ACC112 (cell line): ENCODE data around the gene ALK.

Experiments used
- H2AFZ ChIP-seq: fragments of 200-600 bp; sonication (generic); one replicate; pipeline ENCODE4 v1.6.0; 2017; ENCODE audit warnings: antibody characterized with exemption, low read length; ENCODE audit not compliant: unreplicated experiment
- H3K27ac ChIP-seq: fragments of 200-600 bp; sonication (generic); 2 replicates; pipeline ENCODE4 v1.5.1; 2014; ENCODE audit warnings: low read depth, mild to moderate bottlenecking, antibody characterized with exemption, low read length, moderate library complexity
- H3K27me3 ChIP-seq: fragments of 200-600 bp; sonication (generic); 2 replicates; pipeline ENCODE4 v1.6.1; 2014; ENCODE audit warnings: mild to moderate bottlenecking, antibody characterized with exemption, low read length, moderate library complexity, mixed read lengths; ENCODE audit not compliant: insufficient read depth
- H3K36me3 ChIP-seq: fragments of 200-600 bp; sonication (generic); 2 replicates; pipeline ENCODE4 v1.6.1; 2016; ENCODE audit warnings: mild to moderate bottlenecking, antibody characterized with exemption, low read length, moderate library complexity, mixed read lengths; ENCODE audit not compliant: insufficient read depth
- H3K4me1 ChIP-seq: fragments of 200-600 bp; sonication (generic); one replicate; pipeline ENCODE4 v1.6.1; 2016; ENCODE audit warnings: low read length, mixed read lengths; ENCODE audit not compliant: insufficient read depth, unreplicated experiment, control insufficient read depth
- H3K4me3 ChIP-seq: fragments of 200-600 bp; sonication (generic); 2 replicates; pipeline ENCODE4 v1.5.1; 2014; ENCODE audit warnings: mild to moderate bottlenecking, low read depth, low read length
- H3K79me2 ChIP-seq: fragments of 200-600 bp; sonication (generic); one replicate; pipeline ENCODE4 v1.6.0; 2016; ENCODE audit warnings: low read length; ENCODE audit not compliant: control insufficient read depth, unreplicated experiment, insufficient read depth

Gene ALK

DNA sequence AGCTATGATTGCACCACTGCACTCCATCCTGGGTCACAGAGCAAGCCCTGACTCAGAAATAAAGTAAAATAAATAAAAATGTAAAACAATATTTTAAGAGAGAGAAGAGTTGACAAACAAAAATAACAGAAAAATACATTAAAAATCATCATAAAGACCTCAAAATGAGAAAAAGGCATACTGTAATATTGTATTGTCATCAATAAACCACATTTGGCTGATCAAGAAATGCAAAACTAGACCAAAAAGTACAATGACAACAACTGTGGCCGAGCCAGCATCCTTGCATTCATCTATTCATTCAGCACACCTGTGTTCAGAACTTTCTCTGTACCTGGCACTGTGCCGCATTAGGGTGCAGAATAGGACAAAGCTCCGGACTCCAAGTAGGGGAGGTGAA, 121.8 kb downstream of the ALK start:
- Histone ChIP-seq H3K79me2 (no peaks in the 10 kb centered on the region), H3K27me3 (peaks cover 34% of the 10 kb centered on the region), H3K4me3 (no peak overlapping the region), H3K36me3 (no peaks in the 10 kb centered on the region), H2AFZ (no peak overlapping the region), H3K27ac (no peak overlapping the region), H3K4me1 (no peaks in the 10 kb centered on the region)

DNA sequence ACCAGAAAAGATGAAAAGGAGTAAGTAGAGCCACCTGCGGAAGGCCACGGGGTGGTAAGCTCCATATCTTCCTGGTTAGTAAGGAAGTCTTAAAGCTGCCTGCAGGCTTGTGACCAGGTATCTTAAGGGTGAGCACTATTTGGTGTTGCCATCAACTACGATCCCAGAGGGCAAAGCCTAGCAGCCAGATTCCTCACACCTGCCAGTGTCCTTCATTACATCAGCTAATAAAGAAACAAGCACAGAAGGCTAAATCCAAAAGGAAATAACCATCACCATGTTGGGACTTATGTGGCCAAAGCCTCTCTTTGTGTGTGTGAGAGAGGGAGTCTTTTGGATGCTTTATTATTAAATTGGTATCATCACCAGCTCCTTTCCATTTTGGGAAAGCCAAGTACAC, 123.5 kb downstream of the ALK start:
- Histone ChIP-seq H3K79me2 (no peaks in the 10 kb centered on the region), H3K4me1 (no peaks in the 10 kb centered on the region), H2AFZ (no peak overlapping the region), H3K27me3 (peaks cover 31% of the 10 kb centered on the region), H3K4me3 (no peak overlapping the region), H3K36me3 (no peaks in the 10 kb centered on the region), H3K27ac (no peak overlapping the region)

DNA sequence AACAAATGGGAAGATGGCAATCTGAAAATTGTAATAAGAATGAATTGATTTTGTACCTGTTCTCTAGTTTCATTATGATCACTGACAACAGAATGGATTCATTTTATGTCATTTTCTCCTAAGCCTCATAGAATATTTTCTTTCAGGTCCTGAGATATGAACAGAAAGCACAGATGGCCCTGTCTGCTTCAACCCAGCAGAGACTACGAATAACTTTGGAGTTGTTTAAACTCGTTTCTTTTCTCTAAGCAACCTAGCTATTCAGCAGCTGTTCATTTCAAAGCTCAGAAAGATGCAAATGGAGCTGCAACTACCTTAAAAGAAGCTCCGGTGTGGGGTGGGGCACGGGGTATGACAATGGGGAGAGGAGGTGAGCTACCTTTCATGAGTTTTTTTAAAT, 124.9 kb downstream of the ALK start:
- Histone ChIP-seq H2AFZ (no peak overlapping the region), H3K27ac (no peak overlapping the region), H3K4me1 (no peaks in the 10 kb centered on the region), H3K79me2 (no peaks in the 10 kb centered on the region), H3K4me3 (no peak overlapping the region), H3K36me3 (no peaks in the 10 kb centered on the region), H3K27me3 (peaks cover 31% of the 10 kb centered on the region)

- Histone ChIP-seq H3K36me3 (no peaks in the 10 kb centered on the region), H3K27me3 (0 out of 2 replicates have a peak, but pooled peaks cover 5% of the 10 kb centered on the region), H3K27ac (no peak overlapping the region), H3K4me3 (no peak overlapping the region), H3K4me1 (no peaks in the 10 kb centered on the region), H3K79me2 (no peaks in the 10 kb centered on the region), H2AFZ (no peak overlapping the region)
Measured at GRCh38 chr2:29789911-29790485, 131.4 kb downstream of the ALK start.

DNA sequence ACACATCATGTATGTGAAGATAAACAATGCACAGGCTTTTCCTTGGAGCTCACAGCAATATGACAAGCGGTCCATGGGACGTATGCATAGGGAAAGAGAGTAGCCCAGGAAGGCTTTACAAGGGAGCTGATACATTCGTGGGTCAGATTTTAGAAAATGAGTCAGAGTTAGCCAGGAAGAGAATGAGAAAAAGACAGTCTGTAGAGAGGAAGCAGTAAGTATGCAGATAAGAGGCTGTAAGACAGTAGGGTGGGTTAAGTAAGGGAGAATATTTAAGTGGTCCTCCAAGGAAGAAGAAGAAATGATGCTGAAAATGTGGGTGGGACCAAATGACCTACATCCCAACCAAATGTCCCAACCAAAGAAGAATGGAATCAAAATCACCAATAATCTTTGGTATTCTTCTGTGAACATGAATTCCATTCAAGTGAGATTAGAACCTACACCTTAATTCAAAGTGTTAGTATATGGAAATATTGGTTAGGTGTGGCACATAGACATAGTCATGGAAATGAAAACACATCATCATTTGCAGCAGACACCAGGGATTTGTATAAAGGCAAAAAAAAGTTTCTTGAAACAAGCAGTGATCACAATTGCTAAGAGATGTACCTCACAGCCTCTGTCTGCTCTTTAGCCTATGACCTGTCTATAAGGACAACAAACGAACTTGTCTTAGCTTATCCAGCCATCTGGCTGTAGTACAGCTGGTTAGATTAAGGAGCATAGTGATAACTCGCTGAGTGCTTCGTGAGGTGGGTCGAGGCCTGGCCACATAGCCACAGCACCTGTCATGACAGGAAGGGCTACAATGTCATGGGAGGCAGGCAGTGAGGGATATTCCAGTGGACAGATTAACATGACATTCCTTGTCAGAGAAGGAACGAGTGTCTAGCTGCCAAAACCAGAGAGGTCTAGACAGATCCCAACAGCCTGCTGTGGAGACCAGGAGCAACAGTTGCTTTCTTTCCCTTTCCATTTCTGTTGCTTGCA, 133.6 kb downstream of the ALK start:
- Histone ChIP-seq H3K4me1 (no peaks in the 10 kb centered on the region), H3K4me3 (no peak overlapping the region), H3K27me3 (peaks cover 12% of the 10 kb centered on the region), H3K36me3 (no peaks in the 10 kb centered on the region), H3K27ac (no peak overlapping the region), H3K79me2 (no peaks in the 10 kb centered on the region), H2AFZ (no peak overlapping the region)

DNA sequence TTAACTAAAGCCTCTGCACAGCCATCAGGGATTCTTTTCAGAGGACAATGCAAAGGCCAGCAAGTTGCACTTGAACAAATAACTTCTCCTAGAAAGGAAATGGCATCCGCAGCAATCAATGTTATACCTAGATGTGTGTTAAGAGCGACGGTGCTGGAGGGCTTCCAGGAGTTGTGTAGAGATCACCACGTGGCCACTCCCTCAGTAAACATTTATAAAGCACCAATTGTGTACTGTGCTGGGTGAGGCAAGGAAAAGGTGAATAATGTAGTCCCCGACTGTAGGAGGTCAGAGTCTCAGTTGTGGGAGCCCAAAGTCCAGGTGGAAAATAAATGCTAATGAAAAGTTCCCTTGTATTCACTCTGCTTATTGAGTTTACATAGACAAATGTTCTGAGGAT, 135.0 kb downstream of the ALK start:
- H3K27me3 ChIP-seq: peaks cover 12% of the 10 kb centered on the region
- H2AFZ ChIP-seq: no peak overlapping the region
- no peaks in the 10 kb centered on the region for H3K79me2 ChIP-seq
- no peaks in the 10 kb centered on the region for H3K36me3 ChIP-seq
- H3K27ac ChIP-seq: no peak overlapping the region
- no peaks in the 10 kb centered on the region for H3K4me1 ChIP-seq
- H3K4me3 ChIP-seq: no peak overlapping the region

GRCh38 chr2:29783666-29784065, 137.7 kb downstream of the ALK start:
- Histone ChIP-seq H3K27me3 (peaks cover 12% of the 10 kb centered on the region), H3K27ac (no peak overlapping the region), H3K36me3 (no peaks in the 10 kb centered on the region), H3K4me1 (peaks cover 3% of the 10 kb centered on the region), H3K79me2 (no peaks in the 10 kb centered on the region), H3K4me3 (no peak overlapping the region), H2AFZ (no peak overlapping the region)

DNA sequence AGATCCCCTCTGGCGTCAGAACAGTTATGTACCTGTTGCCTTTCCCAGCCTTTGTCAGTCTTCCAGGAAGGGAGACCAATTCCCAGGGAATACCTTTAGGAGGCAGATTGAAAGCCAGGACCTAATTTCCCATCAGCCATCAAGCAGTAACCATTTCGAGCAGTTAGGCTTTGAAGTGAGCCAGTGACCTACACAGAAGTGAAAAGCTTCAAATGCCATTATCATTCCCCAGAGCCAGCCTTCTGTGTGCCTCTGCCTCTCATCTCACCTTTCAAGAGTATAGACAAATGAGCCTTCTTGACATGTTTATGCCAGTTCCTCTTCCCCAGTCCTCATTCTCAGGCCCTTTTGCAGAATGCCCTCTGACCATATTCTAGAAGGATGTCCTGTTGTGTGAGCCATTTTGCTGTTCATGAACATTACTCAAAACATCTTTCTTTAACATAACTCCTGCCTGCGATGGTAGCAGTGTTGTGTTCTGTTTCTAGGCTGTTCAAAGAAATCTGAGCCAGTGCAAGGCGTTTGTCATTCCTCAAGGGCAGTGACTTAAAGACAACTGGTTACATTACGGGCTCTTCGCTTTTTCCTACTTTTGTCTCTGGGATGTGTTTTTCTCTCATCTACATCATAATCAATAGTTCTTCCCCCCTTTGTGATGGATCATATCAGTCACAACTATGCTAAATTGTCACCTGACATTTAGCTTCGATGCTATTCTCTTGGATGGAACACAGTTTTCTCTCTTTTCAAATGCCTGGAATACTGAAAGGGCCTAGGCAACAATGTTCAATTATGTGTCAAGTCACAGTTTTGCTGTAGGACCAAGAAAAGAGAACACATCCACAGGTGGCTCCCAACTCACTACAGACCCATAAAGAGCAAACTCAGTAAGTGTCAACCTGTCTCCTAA, 138.6 kb downstream of the ALK start:
- no peaks in the 10 kb centered on the region for H3K36me3 ChIP-seq
- no peak overlapping the region for H3K4me3 ChIP-seq
- no peaks in the 10 kb centered on the region for H3K79me2 ChIP-seq
- H2AFZ ChIP-seq: no peak overlapping the region
- no peak overlapping the region for H3K27ac ChIP-seq
- H3K4me1 ChIP-seq: peaks cover 3% of the 10 kb centered on the region
- H3K27me3 ChIP-seq: peaks cover 12% of the 10 kb centered on the region

DNA sequence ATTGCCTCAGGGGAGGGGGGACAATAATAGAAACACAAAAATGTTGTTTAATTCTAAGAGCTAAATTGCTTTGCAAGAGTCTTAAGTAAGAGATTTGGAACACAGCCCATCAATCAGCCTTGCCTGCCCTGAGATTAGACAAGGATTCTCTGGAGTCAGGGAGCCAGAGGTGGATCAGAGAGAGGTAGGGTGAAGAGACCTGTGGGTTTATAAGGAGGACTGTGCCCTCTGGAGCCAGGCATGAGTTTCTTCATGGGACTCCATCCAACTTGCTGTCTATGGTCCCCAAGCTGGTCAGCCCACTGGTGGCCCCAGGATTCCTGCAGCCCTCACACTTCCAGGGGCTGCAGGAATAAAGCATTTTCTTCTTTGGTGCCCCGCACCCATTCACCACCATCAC, 139.3 kb downstream of the ALK start:
- Histone ChIP-seq H3K4me1 (peaks cover 6% of the 10 kb centered on the region), H3K27me3 (peaks cover 12% of the 10 kb centered on the region), H2AFZ (no peak overlapping the region), H3K27ac (no peak overlapping the region), H3K36me3 (no peaks in the 10 kb centered on the region), H3K4me3 (no peak overlapping the region), H3K79me2 (no peaks in the 10 kb centered on the region)

GRCh38 chr2:29780906-29781305, 140.5 kb downstream of the ALK start:
- Histone ChIP-seq H3K79me2 (no peaks in the 10 kb centered on the region), H2AFZ (no peak overlapping the region), H3K36me3 (no peaks in the 10 kb centered on the region), H3K27me3 (peaks cover 7% of the 10 kb centered on the region), H3K27ac (no peak overlapping the region), H3K4me1 (peaks cover 6% of the 10 kb centered on the region), H3K4me3 (no peak overlapping the region)
